K562 (cell line): ENCODE results near the gene COL9A3. TPM values are rescaled to one million over a fixed set of nuclear protein-coding genes. Genes with fewer than 3 reads are reported as not detected.
A peak's percentile ranks its signal among the peaks of the same experiment; 100 is the strongest.

Experiments
- FOXK2 ChIP-seq, 2 experiments: fragments of 450-650 bp; IDR thresholded peaks in 1 of 2; conservative IDR thresholded peaks in 1 of 2; 2 replicates each; pipeline ENCODE4 v1.6.1; 2016; ENCODE audit warnings: low read depth in 2 of 2, mild to moderate bottlenecking in 1 of 2
- HLTF ChIP-seq: fragments of 450-650 bp; IDR thresholded peaks from 2 replicates; pipeline ENCODE4 v1.6.1; 2016
- MCM7 ChIP-seq, 2 experiments: fragments of 450-650 bp; IDR thresholded peaks; 2 replicates each; pipeline ENCODE4 v1.6.1; 2016 to 2018
- MYC ChIP-seq, 2 experiments: fragments of 250-450 bp in 1 of 2; sonication (Bioruptor Pico) in 1 of 2; IDR thresholded peaks; 2 replicates each; pipeline versions ENCODE4 v1.5.1 to v1.6.1; 2012 to 2021; ENCODE audit warnings: low read depth in 2 of 2, borderline replicate concordance in 1 of 2, improper control_type of control experiment in 1 of 2, low read length in 1 of 2, mild to moderate bottlenecking in 1 of 2, moderate library complexity in 1 of 2
- NKRF ChIP-seq: fragments of 450-650 bp; IDR thresholded peaks from 2 replicates; pipeline ENCODE4 v1.6.1; 2016; ENCODE audit warnings: borderline replicate concordance
- NR2C2 ChIP-seq, 2 experiments: fragments of 200-800 bp in 1 of 2; sonication (Bioruptor generic) in 1 of 2; sonication (generic) in 1 of 2; formaldehyde crosslinking in 1 of 2; IDR thresholded peaks; 2 replicates each; pipeline versions ENCODE4 v1.6.1 to v1.8.0; 2016 to 2022; ENCODE audit warnings: mild to moderate bottlenecking in 1 of 2, missing compliant biosample characterization in 1 of 2, missing genetic modification characterization in 1 of 2, missing genetic modification reagents in 1 of 2
- NUFIP1 ChIP-seq: fragments of 450-650 bp; IDR thresholded peaks from 2 replicates; pipeline ENCODE4 v1.6.1; 2018; ENCODE audit not compliant: partially characterized antibody
- PCBP2 ChIP-seq: fragments of 200-400 bp; formaldehyde crosslinking; IDR thresholded peaks from 2 replicates; pipeline ENCODE4 v1.6.1; 2018; ENCODE audit warnings: low read length, low read depth, mild to moderate bottlenecking, moderate library complexity; ENCODE audit not compliant: poor library complexity, severe bottlenecking
- PHF8 ChIP-seq: fragments of 200-600 bp; sonication (generic); IDR thresholded peaks from 2 replicates; pipeline ENCODE4 v1.6.1; 2012; ENCODE audit warnings: mixed run types, mild to moderate bottlenecking, inconsistent platforms, low read length, moderate library complexity, borderline replicate concordance
- RNF2 ChIP-seq: sonication (generic); IDR thresholded peaks from 2 replicates; pipeline ENCODE4 v1.6.1; 2016
- SMARCE1 ChIP-seq: fragments of 450-650 bp; IDR thresholded peaks from 2 replicates; pipeline ENCODE4 v1.7.1; 2016; ENCODE audit warnings: mild to moderate bottlenecking
- STAG1 ChIP-seq: sonication (generic); formaldehyde crosslinking; IDR thresholded peaks from 2 replicates; pipeline ENCODE4 v1.5.0; 2020; ENCODE audit warnings: missing genetic modification reagents, borderline replicate concordance
- TAF15 ChIP-seq: fragments of 200-400 bp; formaldehyde crosslinking; IDR thresholded peaks from 2 replicates; pipeline ENCODE4 v1.6.1; 2017; ENCODE audit warnings: mild to moderate bottlenecking, low read depth, low read length, moderate library complexity
- TFAM ChIP-seq: fragments of 250-450 bp; sonication (Bioruptor Pico); conservative IDR thresholded peaks from 2 replicates; pipeline ENCODE4 v1.5.0; 2021; ENCODE audit warnings: mild to moderate bottlenecking, moderate library complexity
- THRA ChIP-seq: fragments of 450-650 bp; IDR thresholded peaks from 2 replicates; pipeline ENCODE4 v1.6.1; 2017; ENCODE audit warnings: mild to moderate bottlenecking, moderate library complexity
- XRCC4 ChIP-seq: IDR thresholded peaks from one replicate; pipeline ENCODE4 v1.6.1; 2011; ENCODE audit not compliant: insufficient read depth, insufficient read length; ENCODE audit errors: extremely low read depth
- ZBTB11 ChIP-seq, 3 experiments: fragments of 200-800 bp in 1 of 3; fragments of 250-450 bp in 1 of 3; fragments of 450-650 bp in 1 of 3; sonication (Bioruptor Pico) in 1 of 3; sonication (Bioruptor generic) in 1 of 3; formaldehyde crosslinking in 1 of 3; IDR thresholded peaks; 2 replicates each; pipeline versions ENCODE4 v1.6.1 to v1.8.0; 2016 to 2022; ENCODE audit warnings: mild to moderate bottlenecking in 2 of 3, missing genetic modification characterization in 2 of 3, missing compliant biosample characterization in 1 of 3, moderate library complexity in 1 of 3
- ZBTB12 ChIP-seq: fragments of 250-450 bp; sonication (Bioruptor Pico); IDR thresholded peaks from 2 replicates; pipeline ENCODE4 v1.4.0; 2020
- ZNF785 ChIP-seq: fragments of 250-450 bp; sonication (Bioruptor Pico); IDR thresholded peaks from 2 replicates; pipeline ENCODE4 v1.4.0; 2020; ENCODE audit warnings: mild to moderate bottlenecking
- polyA plus RNA-seq, 8 experiments: library from polyadenylated mRNA; depleted of rRNA in 4 of 8; stranded (reverse) in 5 of 8; unstranded in 3 of 8; fragments of >200 nt; fragmentation: Nextera tagmentation in 2 of 8; fragmentation: Illumina TruSeq in 1 of 8; extraction: Ambion mirVana in 2 of 8; extraction: Trizol in 1 of 8; gene quantifications; 2 replicates each; pipeline versions ENCODE4 v1.2.1 to v1.2.3, GENCODE V29; 2011 to 2014; ENCODE audit warnings: inconsistent platforms in 1 of 8, missing spikeins in 1 of 8
- total RNA-seq, 7 experiments: library from RNA; depleted of rRNA in 6 of 7; stranded (reverse); fragments of >200 nt in 6 of 7; fragmentation: Illumina TruSeq in 2 of 7; extraction: Trizol in 2 of 7; gene quantifications; 2 replicates each; pipeline versions ENCODE4 v1.2.1 to v1.2.3, GENCODE V29; 2011 to 2021; ENCODE audit warnings: low replicate concordance in 1 of 7

The COL9A3 gene
- total and polyA plus RNA-seq, 9 of the 15 experiments (the other 6 are each of a cell fraction or from before 2014, with no cell fraction given): 0.14 to 3.6 (median 0.88) TPM; not detected in 1

GRCh38 chr20:62795023-62795761 is 21.7 kb upstream of the COL9A3 start (continued):
- TF ChIP-seq XRCC4: no peak
- TF ChIP-seq NUFIP1: no peak
- peak; percentile 71 for TF ChIP-seq MYC (IDR thresholded peaks at IDR 0.05; ENCODE audit: low read depth, low read length)
- TF ChIP-seq MYC (CRISPR knock-in tag; IDR thresholded peaks at IDR 0.05; ENCODE audit: borderline replicate concordance, low read depth): no peak
- TF ChIP-seq ZBTB11 (CRISPR knock-in tag; IDR thresholded peaks at IDR 0.05): no peak
- no peak for TF ChIP-seq PCBP2
- no peak for TF ChIP-seq STAG1 (CRISPR knock-in tag)
- no peak for TF ChIP-seq ZNF785 (CRISPR knock-in tag)
- TF ChIP-seq RNF2: peak; percentile 50; the same call in 1 of the 2 replicates
- TF ChIP-seq SMARCE1: no peak
- no peak for TF ChIP-seq MCM7 (IDR thresholded peaks at IDR 0.05)
- peak; percentile 64; the same call in 1 of the 2 replicates for TF ChIP-seq PHF8
- TF ChIP-seq NKRF: no peak
- no peak for TF ChIP-seq TFAM
- no peak for TF ChIP-seq NR2C2 (CRISPR knock-in tag; IDR thresholded peaks at IDR 0.05)
- TF ChIP-seq NR2C2 (tag; IDR thresholded peaks at IDR 0.05): peak; percentile 28
- no peak for TF ChIP-seq FOXK2 (conservative IDR thresholded peaks at IDR 0.05 in 1 of 2, IDR thresholded peaks at IDR 0.05 in 1 of 2; ENCODE audit: low read depth in 2 of 2)
- 0 out of 2 replicates have a peak, but pooled peaks have one; percentile 16 for TF ChIP-seq HLTF
- TF ChIP-seq TAF15: no peak
- no peak for TF ChIP-seq ZBTB12 (CRISPR knock-in tag)
- no peak for TF ChIP-seq THRA
